DOHH2 (cell line): ENCODE data around the gene E2F2.

ENCODE experiments used
- H3F3A ChIP-seq: fragments of 200-600 bp; sonication (generic), shearing (Covaris generic); 2 replicates; pipeline ENCODE4 v1.6.0; 2016; ENCODE audit warnings: antibody characterized with exemption, mild to moderate bottlenecking; ENCODE audit not compliant: control insufficient read depth, insufficient read depth
- H3K27ac ChIP-seq: fragments of 200-600 bp; sonication (generic); 2 replicates; pipeline ENCODE4 v1.5.1; 2014; ENCODE audit warnings: low read depth, mild to moderate bottlenecking, low read length, moderate library complexity
- H3K27me3 ChIP-seq: fragments of 200-600 bp; sonication (generic); 2 replicates; pipeline ENCODE4 v1.6.1; 2014; ENCODE audit warnings: mild to moderate bottlenecking, low read length, mixed read lengths; ENCODE audit not compliant: control insufficient read depth
- H3K36me3 ChIP-seq: fragments of 200-600 bp; sonication (generic); 2 replicates; pipeline ENCODE4 v1.6.1; 2014; ENCODE audit warnings: mild to moderate bottlenecking, low read length, moderate library complexity, mixed read lengths; ENCODE audit not compliant: control insufficient read depth
- H3K4me1 ChIP-seq: fragments of 200-600 bp; sonication (generic); 2 replicates; pipeline ENCODE4 v1.6.1; 2014; ENCODE audit warnings: mild to moderate bottlenecking, low read length, mixed read lengths; ENCODE audit not compliant: control insufficient read depth
- H3K4me2 ChIP-seq: fragments of 200-600 bp; sonication (generic); 2 replicates; pipeline ENCODE4 v1.6.0; 2014; ENCODE audit warnings: mild to moderate bottlenecking, low read length, moderate library complexity
- H3K4me3 ChIP-seq: fragments of 200-600 bp; sonication (generic); 2 replicates; pipeline ENCODE4 v1.5.1; 2014; ENCODE audit warnings: mild to moderate bottlenecking, low read length, mixed read lengths
- H3K79me2 ChIP-seq: fragments of 200-600 bp; sonication (generic); 2 replicates; pipeline ENCODE4 v1.6.1; 2014; ENCODE audit warnings: mild to moderate bottlenecking, low read length, mixed read lengths; ENCODE audit not compliant: control insufficient read depth
- H3K9me2 ChIP-seq: fragments of 200-600 bp; sonication (generic); replicated peaks from 2 replicates; pipeline ENCODE4 v1.6.1; 2014; ENCODE audit warnings: mild to moderate bottlenecking, low read length, mixed read lengths; ENCODE audit not compliant: control insufficient read depth
- H3K9me3 ChIP-seq: fragments of 200-600 bp; sonication (generic); 2 replicates; pipeline ENCODE4 v1.6.1; 2014; ENCODE audit warnings: antibody characterized with exemption, low read length, mixed read lengths; ENCODE audit not compliant: control insufficient read depth, insufficient read depth
- H4K20me1 ChIP-seq: fragments of 200-600 bp; sonication (generic); 2 replicates; pipeline ENCODE4 v1.6.0; 2014; ENCODE audit warnings: low read depth, mild to moderate bottlenecking, antibody characterized with exemption, low read length, moderate library complexity; ENCODE audit not compliant: control insufficient read depth, insufficient read depth
- EZH2phosphoT487 ChIP-seq: fragments of 200-600 bp; sonication (generic); IDR thresholded peaks from 2 replicates; pipeline ENCODE4 v1.6.1; 2017; ENCODE audit warnings: borderline replicate concordance, mild to moderate bottlenecking, antibody characterized with exemption, low read length, moderate library complexity, mixed read lengths
- TF ChIP-seq, protein P1 (sequence below): fragments of 200-600 bp; sonication (generic); IDR thresholded peaks from one replicate; pipeline ENCODE4 v1.5.1; 2014; ENCODE audit warnings: antibody characterized with exemption, mild to moderate bottlenecking, low read depth, low read length; ENCODE audit not compliant: poor library complexity, severe bottlenecking

E2F2 gene

DNA sequence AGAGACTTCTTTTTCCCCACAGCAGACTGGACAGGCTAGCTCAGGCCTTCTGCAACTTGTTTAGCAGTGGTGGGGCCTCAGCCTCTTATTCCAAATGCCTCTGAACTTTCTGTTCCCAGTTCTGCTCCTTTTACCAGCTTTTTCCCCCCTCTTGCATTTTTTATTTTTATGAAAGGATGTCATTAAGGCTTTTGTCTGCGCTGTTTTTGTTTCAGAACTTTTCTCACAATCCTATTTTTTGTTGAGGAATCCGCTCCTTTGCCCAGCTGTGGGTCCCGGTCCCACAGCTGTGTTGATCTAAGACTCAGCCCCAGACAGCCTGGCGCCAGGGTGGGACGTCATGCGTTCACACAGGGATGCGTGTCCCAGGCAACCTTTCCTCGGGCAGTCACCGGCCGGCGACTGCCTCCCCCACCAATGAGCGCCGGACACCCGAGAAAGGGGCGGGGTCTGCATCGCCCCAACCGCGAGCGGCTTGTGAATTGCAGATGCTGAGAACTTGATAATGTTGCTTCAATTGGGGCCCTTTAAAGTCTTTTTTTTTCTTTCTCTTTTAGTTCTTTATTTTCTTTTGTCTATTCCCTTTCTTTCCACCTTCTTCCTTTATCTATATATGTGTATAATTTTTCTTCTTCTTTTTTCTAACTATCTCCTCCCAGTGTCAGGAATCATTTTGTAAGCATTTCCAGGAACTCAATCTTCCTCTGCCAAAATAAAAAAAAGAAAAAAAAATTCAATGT is 31.3 kb upstream of the E2F2 start:
- peaks cover 20% of the 10 kb centered on the region for H3K36me3 ChIP-seq
- H3K9me2 ChIP-seq: no peaks in the 10 kb centered on the region
- H4K20me1 ChIP-seq: peaks cover 16% of the 10 kb centered on the region
- peaks cover 49% of the 10 kb centered on the region for H3F3A ChIP-seq
- H3K27me3 ChIP-seq: no peaks in the 10 kb centered on the region; the same call in 1 of the 2 replicates
- no peak for TF ChIP-seq EZH2phosphoT487
- TF ChIP-seq, protein P1, sequence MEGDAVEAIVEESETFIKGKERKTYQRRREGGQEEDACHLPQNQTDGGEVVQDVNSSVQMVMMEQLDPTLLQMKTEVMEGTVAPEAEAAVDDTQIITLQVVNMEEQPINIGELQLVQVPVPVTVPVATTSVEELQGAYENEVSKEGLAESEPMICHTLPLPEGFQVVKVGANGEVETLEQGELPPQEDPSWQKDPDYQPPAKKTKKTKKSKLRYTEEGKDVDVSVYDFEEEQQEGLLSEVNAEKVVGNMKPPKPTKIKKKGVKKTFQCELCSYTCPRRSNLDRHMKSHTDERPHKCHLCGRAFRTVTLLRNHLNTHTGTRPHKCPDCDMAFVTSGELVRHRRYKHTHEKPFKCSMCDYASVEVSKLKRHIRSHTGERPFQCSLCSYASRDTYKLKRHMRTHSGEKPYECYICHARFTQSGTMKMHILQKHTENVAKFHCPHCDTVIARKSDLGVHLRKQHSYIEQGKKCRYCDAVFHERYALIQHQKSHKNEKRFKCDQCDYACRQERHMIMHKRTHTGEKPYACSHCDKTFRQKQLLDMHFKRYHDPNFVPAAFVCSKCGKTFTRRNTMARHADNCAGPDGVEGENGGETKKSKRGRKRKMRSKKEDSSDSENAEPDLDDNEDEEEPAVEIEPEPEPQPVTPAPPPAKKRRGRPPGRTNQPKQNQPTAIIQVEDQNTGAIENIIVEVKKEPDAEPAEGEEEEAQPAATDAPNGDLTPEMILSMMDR: no peak
- peak overlapping the region; percentile 45 for H3K4me3 ChIP-seq
- no peak overlapping the region for H3K27ac ChIP-seq
- H3K4me1 ChIP-seq: peaks cover 64% of the 10 kb centered on the region
- no peaks in the 10 kb centered on the region for H3K9me3 ChIP-seq
- H3K4me2 ChIP-seq: peak overlapping the region; percentile 59
- peaks cover 23% of the 10 kb centered on the region for H3K79me2 ChIP-seq

DNA sequence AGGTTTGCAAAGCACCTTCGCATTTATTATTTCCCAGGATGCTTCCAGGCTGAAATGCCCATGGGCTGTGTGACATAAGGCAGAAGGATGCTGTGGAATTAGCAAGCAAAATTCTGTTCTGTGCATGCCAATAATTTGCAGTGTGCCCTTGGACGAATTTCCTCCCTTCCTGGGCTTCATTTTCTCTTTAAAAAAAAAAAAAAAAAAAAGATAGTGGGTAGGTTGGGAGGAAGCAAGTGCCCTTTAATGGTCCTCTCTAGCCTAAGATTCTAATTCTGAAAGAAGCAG is 30.7 kb upstream of the E2F2 start:
- Histone ChIP-seq H3K27me3 (no peaks in the 10 kb centered on the region; the same call in 1 of the 2 replicates), H3K79me2 (peaks cover 28% of the 10 kb centered on the region), H3K4me2 (peak overlapping the region; percentile 59; the same call in 1 of the 2 replicates), H3K27ac (no peak overlapping the region), H4K20me1 (peaks cover 20% of the 10 kb centered on the region), H3K9me3 (no peaks in the 10 kb centered on the region), H3K9me2 (no peaks in the 10 kb centered on the region), H3K36me3 (peaks cover 25% of the 10 kb centered on the region), H3K4me1 (peaks cover 64% of the 10 kb centered on the region), H3F3A (peaks cover 54% of the 10 kb centered on the region), H3K4me3 (no peak overlapping the region; the same call in 1 of the 2 replicates)
- no peak for TF ChIP-seq EZH2phosphoT487
- TF ChIP-seq, protein P1: no peak

GRCh38 chr1:23561076-23561812 is 30.2 kb upstream of the E2F2 start:
- Histone ChIP-seq H3K27ac (no peak overlapping the region), H4K20me1 (peaks cover 20% of the 10 kb centered on the region), H3K4me2 (no peak overlapping the region), H3K4me3 (no peak overlapping the region), H3K36me3 (peaks cover 30% of the 10 kb centered on the region), H3K27me3 (no peaks in the 10 kb centered on the region; the same call in 1 of the 2 replicates), H3K79me2 (peaks cover 32% of the 10 kb centered on the region), H3K9me3 (no peaks in the 10 kb centered on the region), H3K4me1 (peaks cover 64% of the 10 kb centered on the region), H3F3A (peaks cover 55% of the 10 kb centered on the region), H3K9me2 (no peaks in the 10 kb centered on the region)
- TF ChIP-seq, protein P1: no peak
